Measurements from ENCODE around the gene CCL7.

Gene CCL7

GRCh38 chr17:34285286-34285792 is 15.3 kb downstream of the CCL7 start, which contains the start of gene CCL11:
Gene CCL11, plus strand, starts transcription at chr17:34285742. Its CDS starts 67 bp downstream, at chr17:34285809.
- DNase-seq (ENCODE audit: low read depth in 2 of 2, low spot score in 1 of 2): no peak

GRCh38 chr17:34287875-34288274 is 17.9 kb downstream of the CCL7 start:
- no peak for DNase-seq (ENCODE audit: low read depth in 2 of 2, low spot score in 1 of 2)

- DNase-seq (ENCODE audit: low read depth in 2 of 2, low spot score in 1 of 2): no peak
Measured at GRCh38 chr17:34290586-34290985, 20.6 kb downstream of the CCL7 start.

GRCh38 chr17:34291721-34292348 is 21.8 kb downstream of the CCL7 start:
- no peak for DNase-seq (ENCODE audit: low read depth in 2 of 2, low spot score in 1 of 2)

GRCh38 chr17:34299027-34299426 is 29.0 kb downstream of the CCL7 start:
- DNase-seq (ENCODE audit: low read depth in 2 of 2, low spot score in 1 of 2): no peak

DNA sequence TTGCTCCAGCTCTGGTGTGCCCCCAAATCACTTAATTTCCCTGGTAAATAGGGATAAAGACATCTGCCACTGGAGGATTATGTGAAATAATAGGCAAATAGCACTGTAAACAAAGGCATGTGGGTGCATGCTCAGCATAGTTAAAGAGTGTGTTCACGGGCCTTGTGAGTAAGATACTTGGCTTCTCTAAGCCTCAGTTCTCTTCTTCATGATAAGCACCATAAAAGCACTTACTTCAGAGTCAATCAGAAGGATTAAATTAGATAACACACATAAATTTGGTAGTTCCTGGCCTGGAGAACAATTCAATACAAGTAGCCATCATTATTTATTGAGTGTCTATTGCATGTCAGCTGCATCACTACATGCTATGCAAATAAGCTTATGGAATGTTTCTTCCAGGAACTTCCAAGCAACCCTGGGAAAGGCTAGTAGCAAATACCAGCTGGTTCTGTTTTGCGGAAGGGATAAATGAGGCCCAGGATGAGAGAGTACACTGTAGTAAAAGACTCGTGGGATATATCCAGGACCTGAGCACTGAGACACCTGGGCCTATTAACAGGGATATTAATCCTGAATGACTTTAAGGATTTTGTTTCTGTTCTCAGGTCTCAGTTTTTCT is 30.0 kb downstream of the CCL7 start:
- DNase-seq (ENCODE audit: low read depth in 2 of 2, low spot score in 1 of 2): no peak

DNA sequence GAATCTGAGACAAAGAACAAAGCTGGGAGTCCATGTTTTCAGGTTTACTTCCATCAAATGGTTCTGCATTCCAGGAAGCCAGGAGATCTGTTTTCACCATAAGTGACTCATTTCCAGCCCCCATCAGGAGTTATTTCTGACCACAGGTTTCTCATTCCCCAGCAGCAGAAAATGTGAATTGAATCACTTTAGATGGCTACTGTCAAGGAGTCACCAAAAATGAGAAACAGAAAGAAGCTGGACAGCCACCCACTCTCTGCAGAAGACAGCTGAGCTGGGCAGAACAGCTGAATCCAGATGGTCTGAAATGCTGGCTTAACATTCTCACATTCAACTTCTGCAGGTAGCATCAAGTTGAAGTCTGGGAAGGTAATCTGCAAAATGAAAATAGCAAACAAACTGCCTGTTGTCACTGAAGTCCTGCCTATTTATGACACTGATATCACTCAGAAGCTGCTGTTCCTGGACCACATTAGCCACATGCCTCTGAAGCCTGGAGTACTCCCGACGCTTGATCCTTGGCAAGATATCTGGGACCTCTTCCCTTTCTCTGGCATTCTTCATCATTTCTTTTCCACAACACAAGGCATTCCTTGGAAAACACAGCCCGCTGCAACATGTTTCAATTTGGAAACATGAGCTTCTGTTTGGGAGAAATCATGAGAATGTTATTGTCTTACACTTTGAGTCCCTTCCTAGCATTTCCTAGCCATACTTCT is 30.8 kb downstream of the CCL7 start:
- no peak for DNase-seq (ENCODE audit: low read depth in 2 of 2, low spot score in 1 of 2)

DNA sequence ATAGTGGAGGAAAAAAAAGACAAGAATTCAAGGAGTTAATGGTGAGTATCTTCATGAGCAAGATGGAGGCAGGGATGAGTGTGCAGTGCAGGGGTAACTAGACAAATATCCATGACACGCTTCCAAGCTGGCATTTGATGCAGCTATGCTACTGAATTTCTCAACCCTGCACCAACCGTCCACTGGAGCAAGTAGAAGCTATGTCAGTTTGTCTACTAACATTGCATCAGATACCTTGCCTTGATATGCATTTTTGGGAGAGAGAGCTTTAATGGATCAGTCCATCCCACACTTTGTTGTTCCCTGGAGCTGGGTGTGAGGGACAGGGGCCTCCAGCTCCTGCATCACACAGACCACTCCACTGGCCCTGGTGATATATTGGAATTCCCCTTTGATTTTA is 32.0 kb downstream of the CCL7 start:
- no peak for DNase-seq (ENCODE audit: low read depth in 2 of 2, low spot score in 1 of 2)

DNA sequence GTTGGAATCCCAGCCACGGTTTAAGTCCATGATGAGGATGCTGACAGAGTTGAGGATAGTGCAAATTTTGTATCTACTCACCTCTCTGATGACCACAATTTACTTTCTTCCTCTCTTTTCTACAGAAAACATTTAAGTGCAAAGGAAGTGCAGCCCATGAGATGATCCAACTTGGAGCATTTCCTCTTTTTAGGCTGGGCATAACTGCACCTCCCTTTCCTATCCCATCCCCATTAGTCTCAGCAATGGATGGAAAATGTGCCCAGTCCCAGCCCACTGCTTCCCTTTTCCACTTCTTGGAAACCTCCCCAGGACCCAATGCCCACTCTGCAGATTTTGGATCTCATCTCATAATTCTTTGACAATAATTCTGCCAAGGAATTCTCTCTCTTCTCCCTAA is 32.6 kb downstream of the CCL7 start:
- DNase-seq (ENCODE audit: low read depth in 2 of 2, low spot score in 1 of 2): no peak

DNA sequence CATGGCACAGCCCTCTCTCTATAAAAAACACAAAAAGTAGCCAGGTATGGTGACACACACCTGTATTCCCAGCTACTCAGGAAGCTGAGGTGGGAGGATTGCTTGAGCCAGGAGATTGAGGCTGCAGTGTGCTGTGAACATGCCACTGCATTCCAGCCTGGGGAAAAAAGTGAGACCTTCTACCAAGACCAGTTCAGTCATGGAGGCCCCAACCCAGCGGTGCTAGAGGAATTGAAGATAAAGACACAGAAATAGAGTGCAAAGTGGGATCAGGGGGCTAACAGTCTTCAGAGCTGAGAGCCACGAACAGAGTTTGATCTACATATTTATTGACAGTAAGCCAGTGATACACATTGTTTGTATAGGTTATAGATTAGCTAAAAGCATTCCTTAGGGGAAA is 33.6 kb downstream of the CCL7 start:
- DNase-seq (ENCODE audit: low read depth in 2 of 2, low spot score in 1 of 2): no peak

DNA sequence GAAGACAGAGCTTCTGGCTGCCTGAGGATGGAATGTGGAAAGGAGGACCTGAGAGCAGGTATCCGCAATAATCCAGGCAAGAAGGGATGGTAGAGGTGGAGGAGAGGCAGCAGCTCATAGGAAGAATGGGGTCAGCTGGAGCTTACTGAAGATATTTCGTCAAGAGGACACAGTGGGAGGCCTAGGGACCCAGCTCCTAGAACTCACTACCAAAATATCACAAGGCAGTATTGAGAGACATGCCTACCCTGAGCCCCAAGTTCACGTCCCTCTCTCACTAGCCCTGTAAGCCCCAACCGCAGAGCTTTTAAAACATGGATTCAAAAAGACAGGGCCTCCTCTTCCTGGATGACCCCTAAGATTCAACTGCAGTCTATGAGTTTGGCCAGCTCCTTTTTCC is 35.0 kb downstream of the CCL7 start:
- DNase-seq (ENCODE audit: low read depth in 2 of 2, low spot score in 1 of 2): no peak

DNA sequence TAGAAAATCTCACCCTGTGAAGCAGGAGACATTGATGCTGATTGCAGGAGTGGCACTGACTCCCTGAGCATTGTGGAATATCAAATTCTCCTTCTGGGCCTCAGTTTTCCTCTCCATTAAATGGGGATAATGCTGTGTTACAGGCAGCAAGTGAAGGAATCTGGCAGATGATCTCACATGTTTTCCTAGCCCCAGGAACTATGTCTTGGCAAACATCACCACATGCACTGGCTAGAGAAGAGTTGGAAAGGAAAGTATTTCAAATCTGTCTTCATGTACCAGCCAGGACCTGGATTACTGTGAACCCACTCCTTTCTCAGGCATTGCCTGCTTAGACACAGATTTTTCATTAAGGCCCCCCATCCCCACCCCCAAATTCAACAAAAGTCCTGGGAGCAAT is 35.6 kb downstream of the CCL7 start:
- DNase-seq (ENCODE audit: low read depth in 2 of 2, low spot score in 1 of 2): no peak

DNA sequence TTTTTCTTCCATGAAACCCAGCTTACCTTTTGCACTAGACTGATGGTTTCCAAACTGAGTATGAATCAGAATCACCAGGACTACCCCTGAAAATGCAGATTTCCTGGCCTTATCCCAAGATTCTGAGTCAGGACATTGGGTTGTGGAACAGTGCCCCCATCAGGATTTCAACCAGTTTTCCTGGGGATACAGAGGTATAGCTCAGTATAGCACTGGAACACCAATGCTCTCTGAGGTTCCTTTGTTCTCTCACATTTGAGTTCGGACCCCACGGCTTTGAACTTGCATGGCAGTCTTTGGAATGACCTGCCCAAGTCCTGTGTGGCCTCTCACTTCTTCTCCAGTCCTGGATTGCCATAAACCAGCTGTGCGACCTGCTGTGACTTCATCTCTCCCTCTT is 36.4 kb downstream of the CCL7 start:
- DNase-seq (ENCODE audit: low read depth in 2 of 2, low spot score in 1 of 2): no peak

DNA sequence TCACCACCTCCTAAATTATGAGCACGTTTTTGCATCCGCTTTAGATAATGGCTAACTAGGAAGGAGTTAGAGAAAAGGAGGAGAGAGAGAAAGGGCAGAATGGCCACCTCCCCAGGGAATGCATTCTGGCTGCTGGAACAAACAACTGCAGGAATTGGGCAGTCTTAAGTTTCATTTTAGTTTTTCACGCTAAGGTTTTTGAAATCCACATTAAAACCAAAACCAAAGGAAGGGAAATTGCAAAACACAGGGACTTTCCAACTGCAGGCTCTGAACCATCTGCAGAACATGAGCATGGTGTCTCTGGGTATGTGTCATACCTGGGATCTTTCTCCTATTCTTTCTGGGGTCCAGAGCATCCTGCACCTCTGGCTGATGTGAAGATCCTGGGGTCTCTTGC is 37.1 kb downstream of the CCL7 start:
- DNase-seq (ENCODE audit: low read depth in 2 of 2, low spot score in 1 of 2): no peak

- no peak for DNase-seq (ENCODE audit: low read depth in 2 of 2, low spot score in 1 of 2)
Measured at GRCh38 chr17:34308371-34308770, 38.4 kb downstream of the CCL7 start.

- DNase-seq (ENCODE audit: low read depth in 2 of 2, low spot score in 1 of 2): no peak
Measured at GRCh38 chr17:34311291-34311690, 41.3 kb downstream of the CCL7 start.

DNA sequence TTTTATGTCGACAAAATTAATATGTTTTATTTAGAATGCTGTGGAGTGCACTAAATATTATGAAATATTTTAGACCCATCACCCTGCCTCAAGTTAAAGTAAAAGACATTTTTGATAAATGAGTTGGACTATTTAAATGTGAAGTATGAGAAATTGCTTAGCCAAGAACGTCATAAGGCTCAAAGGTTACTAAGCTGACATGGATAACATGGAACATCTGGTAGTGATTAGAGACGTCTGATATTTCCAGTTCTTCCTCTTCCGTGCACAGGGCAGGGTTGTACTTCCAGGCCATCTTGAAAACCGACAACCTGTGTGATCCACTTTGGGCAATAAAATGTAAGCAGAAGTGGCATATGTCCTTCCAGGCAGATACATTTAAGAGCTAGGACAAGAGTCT is 42.1 kb downstream of the CCL7 start:
- no peak for DNase-seq (ENCODE audit: low read depth in 2 of 2, low spot score in 1 of 2)

DNA sequence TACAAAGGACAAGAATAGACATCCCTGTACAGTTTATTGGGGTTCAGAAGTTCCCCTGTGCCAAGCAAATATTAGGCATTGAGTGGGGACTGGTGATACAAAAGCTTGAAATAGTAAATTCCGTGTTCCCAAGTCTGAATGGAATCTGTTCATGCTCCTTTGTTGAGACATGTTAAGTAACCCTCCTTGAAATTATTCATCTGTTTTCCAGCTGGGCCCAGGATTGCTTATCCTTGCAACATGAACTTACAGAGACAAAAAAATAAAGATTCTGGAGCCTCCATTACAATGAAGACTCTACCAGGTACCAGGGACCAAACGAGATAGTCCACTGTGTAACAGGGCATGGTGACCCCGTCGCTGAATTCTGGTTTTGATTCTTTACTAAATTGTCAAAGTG is 43.1 kb downstream of the CCL7 start:
- no peak for DNase-seq (ENCODE audit: low read depth in 2 of 2, low spot score in 1 of 2)

GRCh38 chr17:34314279-34314678 is 44.3 kb downstream of the CCL7 start:
- DNase-seq (ENCODE audit: low read depth in 2 of 2, low spot score in 1 of 2): no peak

- no peak for DNase-seq (ENCODE audit: low read depth in 2 of 2, low spot score in 1 of 2)
Measured at GRCh38 chr17:34318474-34318873, 48.5 kb downstream of the CCL7 start.

- no peak for DNase-seq (ENCODE audit: low read depth in 2 of 2, low spot score in 1 of 2)
Measured at GRCh38 chr17:34319039-34319483, 49.0 kb downstream of the CCL7 start, which contains the start of gene CCL8. Gene CCL8, plus strand, starts transcription at chr17:34319435. Its CDS starts 67 bp downstream, at chr17:34319502.

Measured in stimulated activated CD8-positive, alpha-beta memory T cell treated with anti-CD3 and anti-CD28 coated beads, Interleukin-4, amount 100 ng/mL, for 4 hours (primary cell).